NCI-H226 (cell line): ENCODE data around the gene RPP25.
"Not testable (repeated sequence)": the region's sequence is repeated elsewhere in the genome, so short reads cannot be mapped to it uniquely, and the experiment has no call there.

ENCODE experiments used
- DNase-seq: peaks from one replicate; pipeline ENCODE4 v3.0.0-alpha.2; 2015

Gene RPP25

DNA sequence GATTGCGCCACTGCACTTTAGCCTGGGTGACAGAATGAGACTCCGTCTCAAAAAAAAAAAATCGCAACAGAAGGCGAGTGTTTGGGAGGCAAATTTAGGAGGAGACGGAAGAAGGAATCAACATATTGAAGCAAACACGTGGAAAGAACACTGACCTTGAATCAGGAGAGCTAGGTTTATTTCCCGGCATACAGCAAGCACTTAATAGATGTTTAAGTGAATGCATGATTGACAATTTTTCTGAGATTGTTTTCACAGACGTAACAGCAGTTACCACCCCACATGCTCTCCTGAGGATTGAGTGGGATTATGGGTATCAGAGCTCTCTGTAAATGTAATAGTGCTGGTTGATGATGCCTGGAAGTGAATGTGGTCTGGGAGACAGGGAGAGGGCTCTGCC, 5.6 kb upstream of the RPP25 start:
- no peak for DNase-seq

GRCh38 chr15:74961616-74962015, 5.0 kb upstream of the RPP25 start:
- no peak for DNase-seq

GRCh38 chr15:74960995-74961588, 4.5 kb upstream of the RPP25 start:
- DNase-seq = no peak

DNA sequence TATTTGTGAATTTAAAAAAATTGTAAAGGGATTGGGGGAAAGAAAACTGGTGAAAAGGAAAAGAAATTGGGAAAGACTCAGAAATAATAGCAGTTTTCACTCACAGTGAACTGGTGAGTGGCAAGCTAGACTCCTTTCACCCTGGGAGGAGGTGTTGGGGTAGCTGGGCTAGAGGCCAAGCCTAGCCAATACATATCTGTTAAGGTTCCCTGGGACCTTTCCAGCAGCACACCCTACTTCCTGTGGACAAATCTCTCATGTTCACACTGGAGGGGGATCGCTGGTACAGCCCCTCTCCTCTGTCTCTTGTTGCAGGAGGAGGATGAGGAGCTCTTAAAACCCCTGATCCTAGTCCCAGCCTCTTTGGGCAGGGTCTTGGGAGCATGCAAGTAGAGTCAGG, 3.7 kb upstream of the RPP25 start:
- DNase-seq = no peak

DNA sequence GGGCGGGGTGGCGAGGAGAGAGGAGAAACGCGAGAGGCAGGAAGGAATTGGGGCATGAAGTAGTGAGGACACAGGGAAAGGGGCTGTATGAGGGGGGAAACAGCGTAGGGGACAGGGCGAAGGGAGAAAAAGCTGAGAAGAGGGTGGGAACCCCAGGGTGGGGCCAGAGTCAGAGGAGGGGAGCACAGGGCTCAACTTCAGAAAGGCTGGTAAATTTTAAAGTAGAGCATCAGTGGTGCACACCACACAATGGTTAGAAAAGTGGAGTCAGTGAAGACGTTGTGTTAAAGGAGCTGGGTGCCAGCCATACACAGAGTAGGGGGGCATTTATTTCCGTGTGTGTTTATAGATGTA, 3.0 kb upstream of the RPP25 start:
- no peak for DNase-seq

DNA sequence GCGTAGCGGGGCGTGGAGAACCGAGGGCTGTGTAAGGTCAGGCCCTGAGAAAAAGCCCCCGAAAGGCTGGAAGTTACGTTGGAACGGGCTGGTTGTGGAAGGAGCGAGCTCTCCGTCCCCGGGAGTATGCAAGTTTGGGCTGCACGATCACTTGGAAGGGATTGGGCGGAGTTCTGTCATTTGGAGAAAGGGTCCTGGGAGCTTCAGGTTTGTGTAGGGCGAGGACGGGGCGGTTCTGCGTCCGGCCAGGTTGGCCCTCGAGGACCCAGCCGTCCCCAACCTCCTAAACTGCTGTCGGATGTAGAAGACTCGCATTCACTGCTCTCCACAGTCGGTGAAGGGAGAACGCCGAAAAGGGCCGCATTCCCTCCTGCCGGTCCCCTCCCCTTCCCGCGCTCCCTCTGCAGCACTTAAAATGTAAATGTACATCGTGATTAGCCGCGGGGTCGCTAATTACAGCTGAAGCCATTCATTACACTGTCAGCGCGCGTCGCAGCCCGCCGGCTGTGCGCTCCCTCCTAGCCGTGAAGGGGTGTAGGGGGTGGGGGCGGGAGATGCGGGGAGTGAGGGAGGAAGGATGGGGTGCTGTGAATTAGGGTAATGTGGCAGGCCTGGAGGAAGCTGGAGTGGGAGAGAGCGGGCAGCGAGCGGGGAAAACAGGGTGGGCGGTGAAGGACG, 2.5 kb upstream of the RPP25 start:
- DNase-seq = no peak

- DNase-seq = no peak
Observed at GRCh38 chr15:74958320-74958907, 1.8 kb upstream of the RPP25 start.

DNA sequence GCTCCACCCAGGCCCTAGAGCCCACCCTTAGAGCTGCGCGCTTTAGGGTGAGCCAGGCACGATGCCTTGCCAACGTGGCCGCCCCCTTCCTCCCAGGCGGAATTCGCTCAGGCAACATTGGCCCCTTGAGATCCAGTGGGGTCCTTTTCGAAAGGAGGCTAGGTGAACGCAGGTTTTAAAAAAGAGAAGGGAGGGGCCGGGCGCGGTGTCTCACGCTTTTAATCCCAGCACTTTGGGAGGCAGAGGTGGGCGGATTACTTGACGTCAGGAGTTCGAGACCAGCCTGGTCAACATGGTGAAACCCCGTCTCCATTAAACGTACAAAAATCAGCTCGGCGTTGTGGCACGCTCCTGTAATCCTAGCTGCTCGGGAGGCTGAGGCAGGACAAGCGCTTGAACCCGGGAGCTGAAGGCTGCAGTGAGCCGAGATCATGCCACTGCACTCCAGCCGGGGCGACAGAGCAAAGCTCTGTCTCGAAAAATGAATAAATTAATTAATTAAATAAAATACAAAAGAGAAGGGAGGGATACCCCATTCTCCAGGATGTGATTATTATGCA, 984 bp upstream of the RPP25 start:
- no peak for DNase-seq

- no peak for DNase-seq
Observed at GRCh38 chr15:74955796-74956647, 550 bp downstream of the RPP25 start.

DNA sequence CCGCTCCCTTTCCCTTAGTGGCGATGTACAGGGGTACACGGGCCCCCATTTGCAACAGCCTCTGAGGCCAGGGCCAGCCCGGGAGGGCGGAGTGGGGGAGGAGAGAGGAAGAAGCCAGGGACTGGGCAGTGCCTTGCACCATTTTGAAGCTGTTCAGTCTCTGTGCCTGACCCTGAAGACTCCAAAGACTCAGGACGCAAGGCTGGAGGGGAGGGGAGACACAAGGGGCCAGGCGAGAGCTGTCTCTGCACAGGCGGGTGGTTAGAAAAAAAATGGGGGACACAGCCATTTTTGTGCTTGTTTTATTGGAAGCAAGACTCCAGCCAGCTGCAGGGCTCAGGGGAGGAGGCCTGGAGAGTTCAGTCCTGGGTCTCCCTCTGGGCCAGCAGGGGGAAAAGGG, 1.6 kb downstream of the RPP25 start:
- peak; percentile 40 for DNase-seq

GRCh38 chr15:74954515-74954914, 2.1 kb downstream of the RPP25 start:
- peak; percentile 98 for DNase-seq

DNA sequence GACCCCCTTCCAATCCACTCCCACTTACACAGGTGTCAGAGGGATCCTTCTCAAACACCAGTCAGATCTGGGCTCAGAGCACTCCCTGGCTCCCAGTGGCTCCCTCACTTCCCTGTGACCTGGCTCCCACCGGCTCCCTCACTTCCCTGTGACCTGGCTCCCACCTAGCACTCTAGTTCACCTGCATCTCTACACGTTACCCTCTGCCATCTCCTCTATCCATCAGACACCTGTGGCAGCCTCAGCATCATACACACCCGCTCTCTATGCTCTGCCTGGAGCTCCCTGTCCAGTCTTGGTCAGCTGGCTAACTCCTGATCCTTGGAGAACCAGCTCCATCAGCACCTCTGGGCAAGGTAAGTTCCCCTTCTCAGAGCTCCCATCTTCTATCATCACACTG, 5.6 kb downstream of the RPP25 start:
- DNase-seq = no peak

GRCh38 chr15:74950078-74950908, 6.3 kb downstream of the RPP25 start:
- peak; percentile 64 for DNase-seq

- DNase-seq = peak; percentile 97
Observed at GRCh38 chr15:74937590-74938371, 18.8 kb downstream of the RPP25 start, which contains the start of gene COX5A. Gene COX5A (minus strand): TSS chr15:74938073. CDS start chr15:74938014, 59 bp downstream.

- no peak for DNase-seq
Observed at GRCh38 chr15:74937272-74937589, 19.3 kb downstream of the RPP25 start.

GRCh38 chr15:74935193-74935592, 21.4 kb downstream of the RPP25 start:
- DNase-seq = not testable (repeated sequence)

DNA sequence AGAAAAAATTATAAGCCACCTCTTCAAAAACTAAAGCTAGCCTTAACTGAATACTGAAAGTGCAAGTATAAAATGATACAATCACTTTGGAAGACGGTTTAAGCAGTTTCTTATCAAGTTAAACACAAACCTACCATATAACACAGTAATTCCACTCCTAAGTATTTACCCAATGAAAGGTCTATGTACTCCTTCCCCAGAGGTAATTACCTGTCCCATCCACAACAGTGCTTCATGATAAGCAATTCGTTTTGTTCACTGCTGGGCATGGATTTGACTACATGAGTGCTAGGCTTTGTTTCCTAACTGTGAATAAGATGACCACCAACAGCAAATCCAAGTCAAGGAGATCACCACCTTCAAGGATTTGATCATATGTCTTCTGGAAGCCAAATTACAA, 23.0 kb downstream of the RPP25 start:
- no peak for DNase-seq

DNA sequence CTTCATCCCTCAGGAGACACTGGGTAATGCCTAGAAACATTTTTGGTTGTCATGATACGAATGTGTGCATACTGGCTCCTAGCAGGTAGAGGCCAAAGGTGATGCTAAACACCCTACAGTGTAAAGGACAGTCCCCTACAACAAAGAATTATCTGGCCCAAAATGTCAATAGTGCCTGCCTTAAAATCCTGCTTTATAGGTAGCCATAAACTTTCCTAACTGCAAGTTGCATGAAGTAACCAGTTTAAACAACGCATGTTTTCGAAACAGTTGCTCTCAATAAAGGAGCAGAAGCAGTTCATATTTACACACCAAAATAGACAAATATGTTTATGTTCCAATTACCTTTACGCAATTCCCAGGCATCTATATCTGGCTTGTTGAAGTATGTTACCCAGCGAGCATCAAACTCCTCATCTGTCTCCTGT, 27.8 kb downstream of the RPP25 start:
- no peak for DNase-seq

- DNase-seq = no peak
Observed at GRCh38 chr15:74924525-74924924, 32.0 kb downstream of the RPP25 start.

DNA sequence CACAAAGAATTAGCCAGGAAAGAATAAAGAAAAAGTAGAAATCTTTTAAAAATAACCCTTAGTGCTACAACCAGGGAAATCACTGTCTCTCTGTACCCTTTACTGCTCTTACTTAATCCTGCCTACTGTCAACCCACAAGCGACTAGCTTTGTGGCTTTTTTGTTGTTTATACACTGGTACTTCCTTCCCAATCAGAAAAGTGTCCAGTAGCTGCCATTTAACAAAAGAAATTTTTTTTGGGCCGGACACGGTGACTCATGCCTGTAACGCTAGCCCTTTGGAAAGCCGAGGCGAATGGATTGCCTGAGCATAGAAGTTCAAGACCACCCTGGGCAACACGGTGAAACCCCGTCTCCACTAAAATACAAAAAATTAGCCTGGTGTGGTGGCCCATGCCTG, 36.1 kb downstream of the RPP25 start:
- no peak for DNase-seq

- no peak for DNase-seq
Observed at GRCh38 chr15:74917676-74918075, 38.9 kb downstream of the RPP25 start.

- not testable (repeated sequence) for DNase-seq
Observed at GRCh38 chr15:74913799-74914198, 42.8 kb downstream of the RPP25 start.
